ENCODE measurements around the gene PRDM12.
A peak's percentile ranks its signal among the peaks of the same experiment; 100 is the strongest.
"Not testable (repeated sequence)": the region's sequence is repeated elsewhere in the genome, so short reads cannot be mapped to it uniquely, and the experiment has no call there.

PRDM12 gene

GRCh38 chr9:130672933-130673615 is 8.7 kb downstream of the PRDM12 start:
- H3K9ac ChIP-seq (ENCODE audit: low read depth in 1 of 2, low read length in 2 of 2), result no peak overlapping the region
- H3K27me3 ChIP-seq (ENCODE audit: control insufficient read depth in 1 of 2, insufficient read depth in 2 of 2, low read length in 2 of 2), result peaks cover 10 to 12% of the 10 kb centered on the region in 2 donors
- no peaks in the 10 kb centered on the region for H3K4me1 ChIP-seq (ENCODE audit: control insufficient read depth in 1 of 2, insufficient read depth in 2 of 2, low read length in 2 of 2)
- no peak overlapping the region for H3K27ac ChIP-seq (ENCODE audit: low read depth, low read length)
- H3K36me3 ChIP-seq (ENCODE audit: control insufficient read depth in 1 of 2, insufficient read depth in 2 of 2, low read length in 2 of 2), result no peaks in the 10 kb centered on the region
- H3K9me3 ChIP-seq (ENCODE audit: control insufficient read depth in 1 of 2, low read length in 2 of 2), result no peaks in the 10 kb centered on the region
- no peak overlapping the region for H3K4me3 ChIP-seq (ENCODE audit: low read depth in 1 of 2, low read length in 2 of 2)

- Histone ChIP-seq H3K9me3 (ENCODE audit: control insufficient read depth in 1 of 2, low read length in 2 of 2) (no peaks in the 10 kb centered on the region), H3K36me3 (ENCODE audit: control insufficient read depth in 1 of 2, insufficient read depth in 2 of 2, low read length in 2 of 2) (no peaks in the 10 kb centered on the region), H3K27me3 (ENCODE audit: control insufficient read depth in 1 of 2, insufficient read depth in 2 of 2, low read length in 2 of 2) (peaks cover 2 to 10% of the 10 kb centered on the region in 2 donors), H3K27ac (ENCODE audit: low read depth, low read length) (no peak overlapping the region), H3K4me1 (ENCODE audit: control insufficient read depth in 1 of 2, insufficient read depth in 2 of 2, low read length in 2 of 2) (no peaks in the 10 kb centered on the region), H3K4me3 (ENCODE audit: low read depth in 1 of 2, low read length in 2 of 2) (no peak overlapping the region), H3K9ac (ENCODE audit: low read depth in 1 of 2, low read length in 2 of 2) (no peak overlapping the region)
These were observed 11.0 kb downstream of the PRDM12 start for GRCh38 chr9:130675396-130675795.

- H3K9ac ChIP-seq (ENCODE audit: low read depth in 1 of 2, low read length in 2 of 2), result no peak overlapping the region
These were observed 12.9 kb downstream of the PRDM12 start for GRCh38 chr9:130677252-130677651.

GRCh38 chr9:130680836-130681768 is 16.7 kb downstream of the PRDM12 start:
- Histone ChIP-seq H3K9ac (ENCODE audit: low read depth in 1 of 2, low read length in 2 of 2) (no peak overlapping the region), H3K27ac (ENCODE audit: low read depth, low read length) (no peak overlapping the region), H3K9me3 (ENCODE audit: control insufficient read depth in 1 of 2, low read length in 2 of 2) (peaks cover 0 to 4% of the 10 kb centered on the region in 2 donors), H3K4me3 (ENCODE audit: low read depth in 1 of 2, low read length in 2 of 2) (peak overlapping the region; percentile 49 to 69), H3K36me3 (ENCODE audit: control insufficient read depth in 1 of 2, insufficient read depth in 2 of 2, low read length in 2 of 2) (no peaks in the 10 kb centered on the region), H3K27me3 (ENCODE audit: control insufficient read depth in 1 of 2, insufficient read depth in 2 of 2, low read length in 2 of 2) (peaks cover 2 to 14% of the 10 kb centered on the region in 2 donors), H3K4me1 (ENCODE audit: control insufficient read depth in 1 of 2, insufficient read depth in 2 of 2, low read length in 2 of 2) (peaks cover 10 to 13% of the 10 kb centered on the region in 2 donors)

More at GRCh38 chr9:130677252-130677651, 12.9 kb downstream of the PRDM12 start:
- peaks cover 8 to 11% of the 10 kb centered on the region in 2 donors for H3K4me1 ChIP-seq (ENCODE audit: control insufficient read depth in 1 of 2, insufficient read depth in 2 of 2, low read length in 2 of 2)
- no peak overlapping the region for H3K27ac ChIP-seq (ENCODE audit: low read depth, low read length)
- peaks cover 2 to 14% of the 10 kb centered on the region in 2 donors for H3K27me3 ChIP-seq (ENCODE audit: control insufficient read depth in 1 of 2, insufficient read depth in 2 of 2, low read length in 2 of 2)
- no peaks in the 10 kb centered on the region for H3K36me3 ChIP-seq (ENCODE audit: control insufficient read depth in 1 of 2, insufficient read depth in 2 of 2, low read length in 2 of 2)
- no peaks in the 10 kb centered on the region for H3K9me3 ChIP-seq (ENCODE audit: control insufficient read depth in 1 of 2, low read length in 2 of 2)
- H3K4me3 ChIP-seq (ENCODE audit: low read depth in 1 of 2, low read length in 2 of 2), result no peak overlapping the region

GRCh38 chr9:130681769-130682420 is 17.5 kb downstream of the PRDM12 start:
- peak overlapping the region in 1 of 2 donors; percentile 47 for H3K9ac ChIP-seq (ENCODE audit: low read depth in 1 of 2, low read length in 2 of 2)
- H3K9me3 ChIP-seq (ENCODE audit: control insufficient read depth in 1 of 2, low read length in 2 of 2), result peaks cover 0 to 4% of the 10 kb centered on the region in 2 donors
- H3K4me1 ChIP-seq (ENCODE audit: control insufficient read depth in 1 of 2, insufficient read depth in 2 of 2, low read length in 2 of 2), result peaks cover 10 to 13% of the 10 kb centered on the region in 2 donors
- H3K27ac ChIP-seq (ENCODE audit: low read depth, low read length), result no peak overlapping the region
- H3K4me3 ChIP-seq (ENCODE audit: low read depth in 1 of 2, low read length in 2 of 2), result peak overlapping the region; percentile 49 to 69
- peaks cover 2 to 14% of the 10 kb centered on the region in 2 donors for H3K27me3 ChIP-seq (ENCODE audit: control insufficient read depth in 1 of 2, insufficient read depth in 2 of 2, low read length in 2 of 2)
- H3K36me3 ChIP-seq (ENCODE audit: control insufficient read depth in 1 of 2, insufficient read depth in 2 of 2, low read length in 2 of 2), result no peaks in the 10 kb centered on the region

- H3K9ac ChIP-seq (ENCODE audit: low read depth in 1 of 2, low read length in 2 of 2), result peak overlapping the region in 1 of 2 donors; percentile 47
- H3K27ac ChIP-seq (ENCODE audit: low read depth, low read length), result no peak overlapping the region
- peak overlapping the region; percentile 49 to 69 for H3K4me3 ChIP-seq (ENCODE audit: low read depth in 1 of 2, low read length in 2 of 2)
- H3K36me3 ChIP-seq (ENCODE audit: control insufficient read depth in 1 of 2, insufficient read depth in 2 of 2, low read length in 2 of 2), result no peaks in the 10 kb centered on the region
- H3K4me1 ChIP-seq (ENCODE audit: control insufficient read depth in 1 of 2, insufficient read depth in 2 of 2, low read length in 2 of 2), result peaks cover 10 to 13% of the 10 kb centered on the region in 2 donors
- peaks cover 2 to 14% of the 10 kb centered on the region in 2 donors for H3K27me3 ChIP-seq (ENCODE audit: control insufficient read depth in 1 of 2, insufficient read depth in 2 of 2, low read length in 2 of 2)
- H3K9me3 ChIP-seq (ENCODE audit: control insufficient read depth in 1 of 2, low read length in 2 of 2), result peaks cover 0 to 4% of the 10 kb centered on the region in 2 donors
These were observed 18.2 kb downstream of the PRDM12 start for GRCh38 chr9:130682421-130683121.

- Histone ChIP-seq H3K36me3 (ENCODE audit: control insufficient read depth in 1 of 2, insufficient read depth in 2 of 2, low read length in 2 of 2) (no peaks in the 10 kb centered on the region), H3K27me3 (ENCODE audit: control insufficient read depth in 1 of 2, insufficient read depth in 2 of 2, low read length in 2 of 2) (peaks cover 0 to 4% of the 10 kb centered on the region in 2 donors), H3K27ac (ENCODE audit: low read depth, low read length) (no peak overlapping the region), H3K4me3 (ENCODE audit: low read depth in 1 of 2, low read length in 2 of 2) (no peak overlapping the region), H3K9ac (ENCODE audit: low read depth in 1 of 2, low read length in 2 of 2) (no peak overlapping the region), H3K4me1 (ENCODE audit: control insufficient read depth in 1 of 2, insufficient read depth in 2 of 2, low read length in 2 of 2) (peaks cover 10 to 19% of the 10 kb centered on the region in 2 donors), H3K9me3 (ENCODE audit: control insufficient read depth in 1 of 2, low read length in 2 of 2) (peaks cover 0 to 4% of the 10 kb centered on the region in 2 donors)
These were observed 20.7 kb downstream of the PRDM12 start for GRCh38 chr9:130685104-130685503.

- H3K27ac ChIP-seq (ENCODE audit: low read depth, low read length); H3K9ac ChIP-seq (ENCODE audit: low read depth in 1 of 2, low read length in 2 of 2); H3K4me3 ChIP-seq (ENCODE audit: low read depth in 1 of 2, low read length in 2 of 2); H3K9me3 ChIP-seq (ENCODE audit: control insufficient read depth in 1 of 2, low read length in 2 of 2); H3K27me3 ChIP-seq (ENCODE audit: control insufficient read depth in 1 of 2, insufficient read depth in 2 of 2, low read length in 2 of 2); H3K36me3 ChIP-seq (ENCODE audit: control insufficient read depth in 1 of 2, insufficient read depth in 2 of 2, low read length in 2 of 2): not testable (repeated sequence)
- peaks cover 11 to 15% of the 10 kb centered on the region in 2 donors for H3K4me1 ChIP-seq (ENCODE audit: control insufficient read depth in 1 of 2, insufficient read depth in 2 of 2, low read length in 2 of 2)
These were observed 21.6 kb downstream of the PRDM12 start for GRCh38 chr9:130685945-130686344.

GRCh38 chr9:130687615-130688014 is 23.2 kb downstream of the PRDM12 start:
- no peaks in the 10 kb centered on the region for H3K36me3 ChIP-seq (ENCODE audit: control insufficient read depth in 1 of 2, insufficient read depth in 2 of 2, low read length in 2 of 2)
- H3K9me3 ChIP-seq (ENCODE audit: control insufficient read depth in 1 of 2, low read length in 2 of 2), result peaks cover 0 to 4% of the 10 kb centered on the region in 2 donors
- H3K4me1 ChIP-seq (ENCODE audit: control insufficient read depth in 1 of 2, insufficient read depth in 2 of 2, low read length in 2 of 2), result peaks cover 4 to 6% of the 10 kb centered on the region in 2 donors
- no peak overlapping the region for H3K27ac ChIP-seq (ENCODE audit: low read depth, low read length)
- no peak overlapping the region for H3K4me3 ChIP-seq (ENCODE audit: low read depth in 1 of 2, low read length in 2 of 2)
- H3K9ac ChIP-seq (ENCODE audit: low read depth in 1 of 2, low read length in 2 of 2), result no peak overlapping the region
- H3K27me3 ChIP-seq (ENCODE audit: control insufficient read depth in 1 of 2, insufficient read depth in 2 of 2, low read length in 2 of 2), result no peaks in the 10 kb centered on the region
